ENCODE results near the gene RNF168. TPM values are rescaled to one million over a fixed set of nuclear protein-coding genes. Genes with fewer than 3 reads are reported as not detected.
"Not testable (repeated sequence)": the region's sequence is repeated elsewhere in the genome, so short reads cannot be mapped to it uniquely, and the experiment has no call there.

RNF168 gene
- total and polyA plus RNA-seq, 12 donors = 6.4 to 32.8 (median 20.4) TPM

DNA sequence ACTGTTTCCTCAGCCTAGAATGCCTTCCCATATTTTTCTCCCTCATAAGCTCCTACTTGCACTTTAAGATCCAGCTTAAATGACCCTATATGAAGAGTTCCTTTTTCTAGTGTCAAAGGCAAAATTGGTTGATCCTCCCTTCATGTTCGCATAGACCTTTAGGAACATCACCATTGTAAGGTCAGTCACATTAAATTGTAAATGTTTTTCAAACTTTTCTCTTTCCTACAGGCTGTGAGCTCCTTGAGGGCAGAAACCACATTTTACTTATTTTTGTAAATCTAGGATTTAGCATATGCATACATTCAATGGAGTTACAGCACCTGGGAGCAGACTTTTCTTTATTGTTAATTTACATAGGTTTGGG lies 10.8 kb upstream of the RNF168 start:
- WGBS, 2 donors = 88 to 100% methylated on average over 1 of the region's 1 CpG
- no peak for DNase-seq
- peak overlapping the region; percentile 57 to 93 (median 79) for H3K27ac ChIP-seq
- H3K4me3 ChIP-seq = peak overlapping the region in 8 of 10 donors; percentile 20 to 45 (median 38)
- peaks cover 0 to 20% (median 0%) of the 10 kb centered on the region in 9 donors for H3K4me1 ChIP-seq
- ATAC-seq = no peak
- H3K27me3 ChIP-seq = no peaks in the 10 kb centered on the region
- intact Hi-C loops (cut with DNase I) = loop anchor here in 4 of 10 donors (10.0 kb wide), 2 partner anchors 260 to 440 kb away; no protein-coding TSS in a partner anchor
- TF ChIP-seq, protein P1, sequence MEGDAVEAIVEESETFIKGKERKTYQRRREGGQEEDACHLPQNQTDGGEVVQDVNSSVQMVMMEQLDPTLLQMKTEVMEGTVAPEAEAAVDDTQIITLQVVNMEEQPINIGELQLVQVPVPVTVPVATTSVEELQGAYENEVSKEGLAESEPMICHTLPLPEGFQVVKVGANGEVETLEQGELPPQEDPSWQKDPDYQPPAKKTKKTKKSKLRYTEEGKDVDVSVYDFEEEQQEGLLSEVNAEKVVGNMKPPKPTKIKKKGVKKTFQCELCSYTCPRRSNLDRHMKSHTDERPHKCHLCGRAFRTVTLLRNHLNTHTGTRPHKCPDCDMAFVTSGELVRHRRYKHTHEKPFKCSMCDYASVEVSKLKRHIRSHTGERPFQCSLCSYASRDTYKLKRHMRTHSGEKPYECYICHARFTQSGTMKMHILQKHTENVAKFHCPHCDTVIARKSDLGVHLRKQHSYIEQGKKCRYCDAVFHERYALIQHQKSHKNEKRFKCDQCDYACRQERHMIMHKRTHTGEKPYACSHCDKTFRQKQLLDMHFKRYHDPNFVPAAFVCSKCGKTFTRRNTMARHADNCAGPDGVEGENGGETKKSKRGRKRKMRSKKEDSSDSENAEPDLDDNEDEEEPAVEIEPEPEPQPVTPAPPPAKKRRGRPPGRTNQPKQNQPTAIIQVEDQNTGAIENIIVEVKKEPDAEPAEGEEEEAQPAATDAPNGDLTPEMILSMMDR (IDR thresholded peaks at IDR 0.05) = no peak
- H3K9me3 ChIP-seq = peaks cover 0 to 18% (median 11%) of the 10 kb centered on the region in 11 donors
- H3K36me3 ChIP-seq = no peaks in the 10 kb centered on the region

DNA sequence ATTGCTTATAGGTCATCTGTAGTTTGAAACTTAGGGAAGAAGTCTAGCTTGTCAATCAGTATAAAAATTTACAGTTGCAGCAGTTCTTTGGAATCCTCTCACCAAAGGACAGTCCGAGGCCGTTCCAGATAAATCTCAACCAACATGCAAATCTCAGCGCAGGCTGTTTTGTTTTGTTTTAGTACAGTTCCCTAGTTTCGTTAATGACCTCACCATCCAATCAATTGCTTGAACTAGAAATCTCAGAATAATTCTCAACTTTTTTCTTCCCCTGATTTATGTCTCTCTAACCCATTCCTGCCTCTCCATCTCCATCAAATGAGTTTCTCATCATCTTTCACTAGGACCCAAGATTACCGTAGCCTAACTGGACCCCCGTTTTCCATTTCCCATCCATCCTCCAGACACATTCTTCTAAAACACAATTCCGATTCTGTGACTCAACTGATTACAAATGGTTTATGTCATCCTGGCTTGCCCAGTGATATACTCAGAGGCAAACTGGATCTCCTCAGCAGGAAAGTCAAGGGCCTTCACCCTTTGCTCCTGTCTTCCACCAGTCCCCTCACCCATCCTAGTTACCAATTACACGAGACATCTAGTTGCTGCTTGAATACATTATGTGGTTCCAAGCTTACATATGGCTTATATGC lies 10.3 kb upstream of the RNF168 start:
- ATAC-seq = peak in 5 of 8 donors; percentile 45 to 70 (median 66)
- intact Hi-C loops (cut with DNase I) = loop anchor here in 4 of 10 donors (10.0 kb wide), 2 partner anchors 259 to 439 kb away; no protein-coding TSS in a partner anchor
- TF ChIP-seq, protein P1 (IDR thresholded peaks at IDR 0.05) = no peak
- Histone ChIP-seq H3K9me3 (peaks cover 0 to 13% (median 6%) of the 10 kb centered on the region in 11 donors), H3K36me3 (no peaks in the 10 kb centered on the region), H3K4me3 (peak overlapping the region in 8 of 10 donors; percentile 20 to 45 (median 38)), H3K27ac (peak overlapping the region in 8 of 10 donors; percentile 57 to 93 (median 83)), H3K27me3 (no peaks in the 10 kb centered on the region), H3K4me1 (peaks cover 0 to 17% (median 0%) of the 10 kb centered on the region in 9 donors)
- DNase-seq = no peak
- WGBS, 2 donors = 57 to 66% methylated on average over 8 of the region's 8 CpGs

DNA sequence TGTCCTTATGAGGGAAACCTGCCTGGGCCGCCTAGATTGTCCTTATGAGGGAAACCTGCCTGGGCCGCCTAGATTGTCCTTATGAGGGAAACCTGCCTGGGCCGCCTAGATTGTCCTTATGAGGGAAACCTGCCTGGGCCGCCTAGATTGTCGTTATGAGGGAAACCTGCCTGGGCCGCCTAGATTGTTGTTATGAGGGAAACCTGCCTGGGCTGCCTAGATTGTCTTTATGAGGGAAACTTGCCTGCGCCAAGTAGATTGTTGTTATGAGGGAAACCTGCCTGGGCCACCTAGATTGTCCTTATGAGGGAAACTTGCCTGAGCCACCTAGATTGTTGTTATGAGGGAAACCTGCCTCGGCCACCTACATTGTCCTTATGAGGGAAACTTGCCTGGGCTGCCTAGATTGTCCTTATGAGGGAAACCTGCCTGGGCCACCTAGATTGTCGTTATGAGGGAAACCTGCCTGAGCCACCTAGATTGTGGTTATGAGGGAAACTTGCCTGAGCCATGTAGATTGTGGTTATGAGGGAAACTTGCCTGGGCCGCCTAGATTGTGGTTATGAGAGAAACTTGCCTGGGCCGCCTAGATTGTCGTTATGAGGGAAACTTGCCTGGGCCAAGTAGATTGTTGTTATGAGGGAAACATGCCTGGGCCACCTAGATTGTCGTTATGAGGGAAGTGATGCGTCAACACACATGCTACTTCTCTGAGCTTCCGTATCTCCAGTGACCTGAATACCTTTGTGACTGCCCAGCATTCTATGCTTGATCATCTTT lies 8.3 kb upstream of the RNF168 start:
- H3K4me3 ChIP-seq, ATAC-seq, H3K27me3 ChIP-seq, DNase-seq, H3K9me3 ChIP-seq, H3K27ac ChIP-seq: not testable (repeated sequence)
- peaks cover 0 to 12% (median 0%) of the 10 kb centered on the region in 9 donors for H3K4me1 ChIP-seq
- 85 to 87% methylated on average over 13 of the region's 15 CpGs for WGBS, 2 donors
- intact Hi-C loops (cut with DNase I) = loop anchor here in 4 of 10 donors (10.0 kb wide), 2 partner anchors 257 to 437 kb away; no protein-coding TSS in a partner anchor
- H3K36me3 ChIP-seq = peaks cover 0 to 13% (median 4%) of the 10 kb centered on the region in 9 donors

DNA sequence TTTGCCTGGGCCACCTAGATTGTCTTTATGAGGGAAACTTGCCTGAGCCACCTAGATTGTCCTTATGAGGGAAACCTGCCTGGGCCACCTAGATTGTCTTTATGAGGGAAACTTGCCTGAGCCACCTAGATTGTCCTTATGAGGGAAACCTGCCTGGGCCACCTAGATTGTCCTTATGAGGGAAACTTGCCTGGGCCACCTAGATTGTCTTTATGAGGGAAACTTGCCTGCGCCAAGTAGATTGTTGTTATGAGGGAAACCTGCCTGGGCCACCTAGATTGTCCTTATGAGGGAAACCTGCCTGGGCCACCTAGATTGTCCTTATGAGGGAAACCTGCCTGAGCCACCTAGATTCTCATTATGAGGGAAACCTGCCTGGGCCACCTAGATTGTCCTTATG lies 7.5 kb upstream of the RNF168 start:
- Histone ChIP-seq H3K9me3 (peaks cover 0 to 12% (median 8%) of the 10 kb centered on the region in 11 donors), H3K36me3 (peaks cover 0 to 17% (median 7%) of the 10 kb centered on the region in 9 donors)
- H3K4me3 ChIP-seq, H3K27me3 ChIP-seq, H3K4me1 ChIP-seq, H3K27ac ChIP-seq, ATAC-seq, DNase-seq: not testable (repeated sequence)
- 97 to 98% methylated on average over 1 of the region's 1 CpG for WGBS, 2 donors
- intact Hi-C loops (cut with DNase I) = loop anchor here in 4 of 10 donors (10.0 kb wide), 2 partner anchors 256 to 436 kb away; no protein-coding TSS in a partner anchor

DNA sequence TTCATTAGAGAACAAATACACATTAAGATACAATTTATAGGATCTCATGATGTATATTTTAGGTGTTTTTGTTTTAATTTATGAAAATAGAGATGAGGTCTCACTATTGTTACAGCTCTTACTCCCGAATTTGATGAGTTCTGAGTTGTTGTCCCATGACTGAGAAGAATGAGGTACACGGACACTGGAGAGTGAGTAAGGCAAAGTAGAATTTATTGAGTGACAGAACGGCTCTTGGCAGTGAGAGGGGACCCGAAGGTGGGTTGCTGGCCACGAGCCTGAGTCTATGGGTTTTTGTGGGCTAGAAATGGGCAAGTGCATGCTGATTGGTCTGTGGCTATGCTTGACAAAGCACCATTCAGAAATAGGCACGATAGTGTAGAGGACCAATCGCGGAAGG lies 3.1 kb upstream of the RNF168 start:
- no peak for DNase-seq
- H3K9me3 ChIP-seq = peaks cover 0 to 13% (median 8%) of the 10 kb centered on the region in 11 donors
- WGBS, 2 donors = 88 to 90% methylated on average over 8 of the region's 8 CpGs
- intact Hi-C loops (cut with DNase I) = loop anchor here in 1 of 10 donors (5.0 kb wide), 1 partner anchor 429 kb away; no protein-coding TSS in a partner anchor
- peaks cover 0 to 17% (median 7%) of the 10 kb centered on the region in 9 donors for H3K36me3 ChIP-seq
- ATAC-seq = no peak
- no peak overlapping the region for H3K27ac ChIP-seq
- H3K4me3 ChIP-seq = no peak overlapping the region
- no peaks in the 10 kb centered on the region for H3K27me3 ChIP-seq
- H3K4me1 ChIP-seq = peaks cover 0 to 9% (median 6%) of the 10 kb centered on the region in 9 donors
- TF ChIP-seq, protein P1 (IDR thresholded peaks at IDR 0.05) = no peak
